Measurements from ENCODE around the gene GATA3.

- TF ChIP-seq EZH2 (IDR thresholded peaks at IDR 0.05): no peak
- no peak for TF ChIP-seq FOXP2 (optimal IDR thresholded peaks at IDR 0.05; ENCODE audit: control extremely low read depth, extremely low read length, insufficient read depth)
- no peak for TF ChIP-seq POLR2AphosphoS5 (IDR thresholded peaks at IDR 0.05; ENCODE audit: borderline replicate concordance, low read depth, low read length)
Measured at GRCh38 chr10:8072211-8072610, 17.7 kb downstream of the GATA3 start.

Measured in SK-N-MC (cell line).